ENCODE data around the gene ARFGEF3.
"Not testable (repeated sequence)": the region's sequence is repeated elsewhere in the genome, so short reads cannot be mapped to it uniquely, and the experiment has no call there.

The ARFGEF3 gene

DNA sequence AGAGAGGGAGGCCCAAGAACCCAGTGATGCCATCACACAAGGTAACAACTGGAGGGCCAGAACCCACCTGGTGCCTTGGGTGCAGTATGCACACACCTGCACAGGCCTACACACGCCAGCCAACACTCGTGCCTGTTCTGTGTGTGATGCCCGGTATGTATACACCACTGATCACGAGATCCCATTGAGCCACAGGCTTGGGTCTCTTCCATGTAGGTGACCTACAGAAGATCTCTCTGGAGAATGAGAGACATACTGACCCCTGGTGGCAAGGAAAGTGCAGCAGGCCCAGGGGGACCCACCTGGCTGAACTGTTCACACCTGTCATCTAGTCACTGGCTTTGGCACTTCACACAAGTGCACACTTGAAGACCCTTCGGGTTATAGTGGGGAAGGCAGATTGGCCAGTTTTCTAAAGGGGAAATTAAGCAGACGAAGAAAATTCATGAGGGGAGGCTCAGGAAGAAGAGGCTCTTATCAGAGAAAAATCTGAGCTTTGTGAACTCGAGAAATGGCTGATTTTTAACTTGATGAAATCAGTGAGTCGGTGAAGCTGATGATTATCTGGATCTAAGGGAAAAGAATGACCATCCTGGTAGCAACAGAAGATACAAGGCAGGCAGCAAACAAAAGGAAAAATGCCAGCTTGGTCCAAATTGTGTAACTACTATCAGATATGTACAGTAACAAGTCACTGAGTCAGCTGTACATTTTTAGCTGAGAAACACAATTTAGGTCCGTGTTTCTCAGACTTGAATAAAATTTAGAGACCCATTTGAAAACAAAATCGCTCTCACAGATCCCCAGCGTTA lies 125.6 kb downstream of the ARFGEF3 start:
- peak; percentile 59 for DNase-seq

DNA sequence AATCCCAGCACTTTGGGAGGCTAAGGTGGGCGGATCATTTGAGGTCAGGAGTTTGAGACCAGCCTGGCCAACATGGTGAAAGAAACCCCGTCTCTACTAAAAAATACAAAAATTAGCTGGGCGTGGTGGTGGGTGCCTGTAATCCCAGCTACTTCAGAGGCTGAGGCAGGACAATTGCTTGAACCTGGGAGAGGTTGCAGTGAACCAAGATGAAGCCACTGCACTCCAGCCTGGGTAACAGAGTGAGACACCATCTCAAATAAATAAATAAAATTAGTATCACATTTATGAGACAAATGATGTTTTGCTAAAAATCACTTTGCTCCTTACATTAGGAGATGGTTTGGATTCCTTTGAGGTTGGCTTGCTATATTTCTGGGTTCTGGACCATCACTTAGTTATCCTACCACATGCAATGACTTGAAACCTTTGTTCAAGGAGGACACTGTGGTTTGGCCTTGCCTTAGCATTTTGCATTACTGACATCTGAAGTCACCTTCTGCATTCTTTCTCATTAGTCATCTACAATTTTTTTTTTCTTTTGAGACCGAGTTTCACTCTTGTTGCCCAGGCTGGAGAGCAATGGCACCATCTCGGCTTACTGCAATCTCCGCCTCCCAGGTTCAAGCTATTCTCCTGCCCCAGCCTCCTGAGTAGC lies 126.8 kb downstream of the ARFGEF3 start:
- not testable (repeated sequence) for DNase-seq

DNA sequence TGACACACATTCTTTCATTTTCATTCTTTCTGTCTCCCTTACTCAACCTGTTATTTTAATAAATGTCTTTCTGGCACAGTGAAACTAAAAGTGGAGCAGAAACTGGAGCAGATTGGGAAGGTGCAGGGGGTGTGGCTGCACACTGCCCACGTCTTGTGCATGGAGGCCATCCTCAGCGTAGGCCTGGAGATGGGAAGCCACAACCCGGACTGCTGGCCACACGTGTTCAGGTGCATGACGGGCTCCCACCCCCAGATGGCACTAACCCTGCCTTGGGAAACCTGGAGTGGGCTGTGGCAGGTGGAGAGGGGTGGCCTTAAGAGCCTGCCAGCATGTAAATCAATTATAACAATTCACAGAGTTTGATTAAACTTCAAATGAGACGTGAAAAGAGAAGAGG lies 128.0 kb downstream of the ARFGEF3 start:
- DNase-seq, result peak; percentile 22

DNA sequence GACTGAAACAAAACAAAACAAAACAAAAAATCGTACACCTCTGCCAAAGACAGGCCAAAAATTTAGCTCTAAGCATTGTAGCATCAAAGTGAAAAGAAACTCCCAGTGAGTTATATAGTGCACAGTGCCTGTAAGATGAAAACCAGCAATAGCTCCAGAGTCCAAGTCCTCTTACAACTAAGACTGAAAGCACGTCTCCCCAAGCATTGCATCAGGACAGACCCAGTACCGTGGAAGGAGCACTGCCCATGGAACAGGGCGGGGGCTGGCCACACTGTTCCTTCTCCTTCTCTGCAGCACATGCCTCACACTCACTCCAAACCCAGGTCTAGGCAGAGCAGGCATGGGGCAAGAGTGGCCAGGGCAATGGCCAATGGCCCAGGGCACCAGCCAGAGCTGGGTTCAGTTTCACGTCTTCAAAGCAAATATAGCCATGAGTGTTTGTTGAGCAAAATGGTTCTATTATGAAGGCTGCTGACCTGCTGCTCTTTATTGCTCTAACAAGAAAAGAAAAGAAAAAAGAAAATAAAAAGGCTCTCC lies 128.8 kb downstream of the ARFGEF3 start:
- DNase-seq, result no peak

DNA sequence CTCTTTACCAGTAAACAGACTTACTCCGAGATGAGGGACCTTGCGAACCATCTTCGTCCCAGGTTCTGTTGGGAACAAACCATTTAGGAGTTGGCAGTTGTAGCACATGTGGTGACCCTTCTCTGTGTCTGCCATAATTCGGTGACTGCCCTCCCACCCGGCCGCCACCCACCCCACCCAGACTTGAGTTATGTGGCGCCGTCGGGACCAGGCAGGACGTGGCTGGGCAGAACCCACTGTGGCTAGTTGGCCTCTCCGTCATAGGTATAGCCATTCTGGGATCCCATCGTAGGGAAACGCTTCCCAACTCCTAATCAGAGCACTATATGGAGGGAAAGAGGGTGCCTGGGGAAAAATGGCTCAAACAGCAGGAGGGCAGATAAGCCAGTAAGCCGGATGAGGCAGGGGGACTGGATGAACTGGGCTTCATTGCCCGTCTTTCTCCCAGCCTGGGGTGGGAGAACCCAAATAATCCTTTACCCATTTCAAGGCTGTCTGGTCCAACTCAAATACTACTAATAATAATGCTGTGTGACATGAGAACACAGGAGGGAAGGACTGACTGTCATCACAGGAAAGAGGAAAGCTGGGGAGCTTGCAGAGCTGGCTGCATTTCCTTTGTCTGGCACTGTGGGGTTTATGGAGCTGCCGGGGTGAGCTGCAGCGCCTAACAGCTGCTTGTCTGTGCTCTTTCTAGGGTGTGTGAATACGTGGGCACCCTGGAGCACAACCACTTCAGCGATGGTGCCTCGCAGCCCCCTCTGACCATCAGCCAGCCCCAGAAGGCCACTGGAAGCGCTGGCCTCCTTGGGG lies 129.5 kb downstream of the ARFGEF3 start:
- no peak for DNase-seq

DNA sequence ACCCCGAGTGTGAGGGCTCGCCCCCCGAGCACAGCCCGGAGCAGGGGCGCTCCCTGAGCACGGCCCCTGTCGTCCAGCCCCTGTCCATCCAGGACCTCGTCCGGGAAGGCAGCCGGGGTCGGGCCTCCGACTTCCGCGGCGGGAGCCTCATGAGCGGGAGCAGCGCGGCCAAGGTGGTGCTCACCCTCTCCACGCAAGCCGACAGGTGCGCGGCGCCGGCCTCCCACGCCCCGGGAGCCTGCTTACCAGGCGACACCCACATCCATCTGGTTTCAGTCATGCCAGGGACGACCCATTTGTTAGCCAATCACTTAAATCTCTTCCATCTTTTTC lies 130.1 kb downstream of the ARFGEF3 start:
- DNase-seq, result no peak

DNA sequence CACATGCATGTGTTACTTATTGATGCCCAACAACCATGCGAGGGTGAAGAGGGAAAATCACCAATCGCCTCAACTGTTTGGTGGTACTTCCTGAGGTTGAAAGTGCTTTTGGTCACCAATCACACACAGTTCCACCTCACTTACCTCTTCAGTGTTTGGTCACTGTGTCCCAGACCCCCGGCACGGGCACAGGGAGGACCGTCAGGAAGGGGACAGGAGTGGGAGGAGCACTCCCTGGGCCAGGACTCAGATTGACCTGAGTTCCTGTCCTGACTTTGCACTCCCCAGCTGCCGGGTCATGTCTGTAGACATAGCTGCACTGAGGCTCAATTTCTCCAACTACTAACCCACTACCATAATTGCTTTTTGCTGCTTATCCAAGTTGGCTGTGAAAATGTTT lies 130.7 kb downstream of the ARFGEF3 start:
- DNase-seq, result no peak

DNA sequence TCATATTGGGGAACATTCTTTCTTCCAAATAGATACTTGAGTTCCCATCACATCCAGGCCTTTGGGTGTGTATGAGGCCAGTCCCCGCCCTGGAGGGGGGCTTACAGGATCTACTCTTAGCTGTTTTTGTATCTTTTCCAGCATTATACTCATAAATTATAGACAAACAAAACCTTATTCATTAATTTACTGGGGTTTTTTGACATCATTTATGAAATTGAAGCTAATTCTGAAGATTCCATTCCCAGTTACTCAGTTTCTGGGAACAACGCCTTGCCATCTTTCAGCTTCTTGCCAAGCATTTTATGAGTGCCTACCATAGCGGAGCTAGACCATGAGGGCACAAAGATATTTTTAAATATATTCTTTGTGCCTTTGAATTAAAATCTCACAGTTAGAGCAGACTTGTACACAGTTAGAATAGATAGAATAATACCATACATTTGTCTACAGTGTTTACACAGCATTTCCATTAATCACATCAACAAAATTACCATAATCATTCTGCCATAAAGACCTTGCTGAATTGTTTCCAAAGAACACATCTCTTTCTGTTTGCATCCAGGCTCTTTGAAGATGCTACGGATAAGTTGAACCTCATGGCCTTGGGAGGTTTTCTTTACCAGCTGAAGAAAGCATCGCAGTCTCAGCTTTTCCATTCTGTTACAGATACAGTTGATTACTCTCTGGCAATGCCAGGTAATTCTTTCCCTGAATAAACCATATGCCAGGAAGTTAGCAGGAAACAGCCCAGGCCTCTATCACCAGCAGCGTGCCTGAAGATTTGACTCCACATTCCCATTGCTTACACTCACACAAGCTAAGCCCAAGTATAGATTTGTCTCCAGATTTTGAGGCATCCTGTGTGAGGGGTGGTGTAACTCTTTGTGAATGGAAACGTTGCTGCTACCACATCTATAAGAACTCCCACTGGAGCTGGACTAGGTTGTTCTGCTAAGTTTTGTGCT lies 132.0 kb downstream of the ARFGEF3 start:
- no peak for DNase-seq

DNA sequence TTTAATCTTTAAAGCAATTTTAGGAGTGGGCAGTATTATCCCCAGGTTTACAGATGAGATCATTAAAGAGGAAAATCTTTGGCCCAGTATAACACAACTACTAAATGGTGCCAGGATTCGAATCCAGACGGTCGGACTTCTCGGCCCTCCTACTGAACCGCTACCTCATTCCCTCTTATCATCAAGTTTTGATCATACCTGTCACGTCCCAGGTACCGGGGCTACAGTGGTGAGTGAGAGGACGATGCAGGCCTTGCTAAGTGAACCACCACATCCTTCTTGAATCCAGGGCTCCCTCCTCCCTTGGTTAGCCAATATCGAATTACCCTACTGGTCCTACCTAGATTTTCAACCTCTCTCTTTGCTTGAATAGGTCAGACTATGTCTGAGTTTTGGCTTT lies 134.6 kb downstream of the ARFGEF3 start:
- DNase-seq, result no peak

DNA sequence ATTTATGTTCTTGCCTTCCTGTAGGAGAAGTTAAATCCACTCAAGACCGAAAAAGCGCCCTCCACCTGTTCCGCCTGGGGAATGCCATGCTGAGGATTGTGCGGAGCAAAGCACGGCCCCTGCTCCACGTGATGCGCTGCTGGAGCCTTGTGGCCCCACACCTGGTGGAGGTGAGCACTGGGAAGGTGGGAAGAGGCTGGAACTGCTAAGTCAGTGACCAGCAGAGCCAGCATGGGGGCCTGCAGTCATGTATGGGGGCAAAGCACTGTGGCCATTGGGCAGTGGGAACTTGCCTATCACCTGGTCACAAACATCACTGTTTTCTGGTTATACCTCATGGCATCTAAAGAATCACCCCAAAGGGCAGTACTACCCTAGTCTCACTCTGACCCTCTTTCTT lies 135.0 kb downstream of the ARFGEF3 start:
- no peak for DNase-seq

DNA sequence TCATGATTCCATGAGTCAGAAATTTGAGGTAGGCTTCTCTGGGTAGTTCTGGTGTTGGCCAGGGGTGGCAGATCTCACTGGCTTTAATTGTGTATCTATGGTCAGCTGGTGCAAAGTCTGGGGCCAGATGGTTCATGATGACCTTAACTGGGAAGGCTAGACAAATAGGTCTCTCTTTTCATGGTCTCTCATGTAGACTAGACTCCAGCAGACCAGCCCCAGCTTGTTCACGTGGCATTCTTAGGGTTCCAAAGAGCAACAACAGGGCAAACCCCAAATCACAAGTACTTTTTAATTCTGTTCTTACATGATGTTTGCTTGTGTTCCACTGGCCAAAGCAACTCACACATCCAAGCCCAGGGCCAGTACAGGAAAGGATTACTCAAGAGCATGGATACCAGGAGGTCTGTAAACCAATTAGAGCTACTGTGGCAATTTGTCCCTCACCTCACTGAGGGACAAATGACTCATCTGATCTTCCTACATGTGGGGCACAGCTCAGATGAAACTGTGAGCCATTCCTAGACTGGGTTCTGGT lies 136.1 kb downstream of the ARFGEF3 start:
- DNase-seq, result peak; percentile 7

DNA sequence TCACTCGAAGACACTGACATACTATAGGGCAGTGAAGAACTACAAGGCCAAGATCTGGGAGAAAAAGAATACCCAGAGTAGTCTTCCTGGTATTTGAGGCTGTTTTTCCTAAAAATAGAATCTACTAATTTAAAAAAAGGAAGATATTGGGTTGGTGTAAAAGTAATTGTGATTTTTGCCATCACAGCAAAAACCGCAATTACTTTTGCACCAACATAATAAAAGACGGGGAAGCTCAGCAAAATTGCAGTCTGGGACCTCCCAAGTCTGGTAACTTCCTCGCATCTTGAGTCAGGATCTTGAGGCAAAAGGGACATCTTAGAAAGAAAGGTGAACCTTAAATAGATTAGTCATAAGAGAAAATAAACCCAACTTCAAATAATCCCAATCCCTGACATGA lies 138.7 kb downstream of the ARFGEF3 start:
- DNase-seq, result no peak

DNA sequence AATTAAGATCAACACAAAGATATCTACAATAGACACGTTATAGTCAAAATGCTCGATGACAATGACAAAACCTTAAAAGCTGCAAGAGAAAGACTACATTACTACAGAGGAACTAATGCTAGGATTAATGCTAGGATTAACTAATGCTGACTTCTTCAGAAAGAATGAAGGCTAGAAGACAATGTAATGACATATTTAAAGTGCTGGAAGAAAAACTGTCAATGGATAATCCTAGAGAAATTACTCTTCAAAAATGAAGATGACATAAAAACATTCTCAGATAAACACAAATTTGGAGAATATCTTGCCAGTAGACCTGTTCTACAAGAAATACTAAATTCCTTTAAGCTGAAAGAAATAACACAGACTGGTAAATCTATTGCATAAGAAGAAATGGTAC lies 140.8 kb downstream of the ARFGEF3 start:
- no peak for DNase-seq

DNA sequence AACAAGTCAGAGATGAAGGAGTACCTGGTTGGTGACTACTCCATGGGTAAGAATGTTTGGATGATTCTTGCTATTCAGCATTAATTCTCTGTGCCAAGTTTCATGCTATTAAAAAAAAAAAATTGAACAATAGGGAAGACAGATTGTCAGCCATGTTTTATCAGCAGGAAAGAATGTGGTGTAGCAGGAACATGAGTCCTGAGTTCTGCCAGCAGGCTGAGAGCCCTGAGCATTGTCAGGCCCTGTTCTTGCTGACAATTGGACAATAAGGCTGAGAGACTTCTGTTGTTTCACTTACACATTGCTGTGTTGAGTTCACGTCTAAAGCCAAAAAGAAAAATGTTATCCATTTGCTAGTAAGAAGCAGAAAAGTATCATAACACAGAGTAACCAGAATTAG lies 145.6 kb downstream of the ARFGEF3 start:
- no peak for DNase-seq

DNA sequence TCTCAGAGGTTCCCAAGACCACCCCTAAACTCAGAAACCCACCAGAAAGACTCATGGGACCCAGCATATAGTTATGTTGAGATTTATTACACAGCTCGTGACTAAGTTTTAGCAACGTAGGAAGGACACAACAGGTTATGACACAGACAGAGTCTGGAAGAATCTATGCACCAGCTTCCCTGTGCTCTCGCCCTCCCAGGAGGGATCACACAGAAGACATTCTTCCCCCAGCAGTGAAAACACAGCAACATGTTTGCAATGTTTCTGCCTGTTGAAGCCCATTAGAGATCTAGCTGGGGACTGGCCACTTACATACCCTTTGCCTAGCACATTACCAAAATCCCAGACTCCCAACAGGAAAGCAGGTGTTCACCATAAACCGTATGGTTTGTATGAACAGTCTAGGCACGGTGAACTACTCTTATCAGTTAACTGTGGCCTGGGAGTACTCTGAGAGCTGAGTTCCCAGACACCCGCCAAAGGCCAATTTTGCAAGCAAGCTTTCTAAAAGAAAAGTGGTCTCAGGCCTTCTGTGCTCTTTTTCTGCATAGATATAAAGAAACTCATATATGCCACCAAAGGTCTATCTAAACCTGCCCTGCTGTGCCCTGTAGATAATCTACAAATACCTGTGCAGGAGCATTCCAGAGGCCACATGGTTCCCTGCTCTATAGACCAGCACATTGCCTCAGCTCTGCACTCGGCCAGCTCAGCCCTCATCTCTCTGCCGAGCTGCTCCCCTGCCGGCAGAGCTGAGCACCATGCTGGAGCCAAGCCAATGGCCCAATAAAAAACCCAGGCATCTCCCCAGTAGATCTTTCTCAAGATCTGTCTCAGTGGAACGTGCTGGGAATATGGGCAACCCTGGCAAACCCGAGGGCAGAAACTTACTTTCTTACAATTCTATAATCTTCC lies 146.3 kb downstream of the ARFGEF3 start:
- no peak for DNase-seq

DNA sequence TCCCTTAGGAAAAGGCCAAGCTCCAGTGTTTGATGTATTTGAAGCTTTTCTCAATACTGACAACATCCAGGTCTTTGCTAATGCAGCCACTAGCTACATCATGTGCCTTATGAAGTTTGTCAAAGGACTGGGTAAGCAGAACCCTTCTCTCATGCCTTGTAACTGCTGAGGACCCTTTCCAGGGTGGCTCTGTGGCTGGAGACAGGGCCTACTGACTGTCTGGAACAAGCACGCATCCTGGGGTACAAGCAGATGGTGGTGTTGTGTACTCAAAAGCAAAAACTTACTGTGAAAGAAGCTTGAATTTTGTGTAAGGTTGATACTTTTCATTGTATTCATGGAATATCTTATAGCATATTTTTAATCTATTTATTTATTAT lies 147.0 kb downstream of the ARFGEF3 start:
- no peak for DNase-seq

DNA sequence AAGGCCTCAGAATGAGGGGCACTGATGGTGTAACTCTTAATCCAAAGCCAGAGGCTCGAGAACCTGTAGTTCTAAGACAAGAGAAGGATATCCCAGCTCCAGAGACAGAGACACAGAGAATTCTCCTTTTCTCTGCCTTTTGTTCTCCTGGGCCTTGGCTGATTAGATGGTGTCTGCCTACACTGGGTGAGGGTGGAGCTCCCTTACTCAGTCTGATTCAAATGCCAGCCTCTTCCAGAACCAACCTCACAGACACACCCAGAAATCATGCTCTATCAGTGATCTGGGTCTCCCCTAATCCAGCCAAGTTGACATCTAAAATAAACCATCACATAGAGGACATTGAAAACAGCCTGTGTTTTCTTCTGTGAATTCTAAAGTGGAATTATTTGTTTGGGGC lies 148.0 kb downstream of the ARFGEF3 start:
- no peak for DNase-seq

DNA sequence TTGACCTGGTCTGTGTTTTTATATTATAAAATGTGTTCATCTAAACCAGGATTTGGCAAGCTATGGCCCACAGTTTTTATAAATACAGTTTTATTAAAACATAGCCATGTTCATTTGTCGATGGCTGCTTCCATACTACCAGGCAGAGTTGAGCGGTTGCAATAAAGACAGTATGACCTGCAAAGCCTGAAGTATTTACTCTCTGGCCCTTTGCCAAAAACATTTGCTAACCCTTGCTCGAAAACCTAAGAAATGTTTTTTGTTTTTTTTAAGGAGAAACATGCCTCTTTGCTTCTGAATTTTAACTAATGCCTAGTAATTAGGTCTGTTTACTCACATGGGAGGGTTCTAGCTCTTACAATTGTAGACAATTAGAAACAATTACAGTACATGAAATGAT lies 148.6 kb downstream of the ARFGEF3 start:
- no peak for DNase-seq

DNA sequence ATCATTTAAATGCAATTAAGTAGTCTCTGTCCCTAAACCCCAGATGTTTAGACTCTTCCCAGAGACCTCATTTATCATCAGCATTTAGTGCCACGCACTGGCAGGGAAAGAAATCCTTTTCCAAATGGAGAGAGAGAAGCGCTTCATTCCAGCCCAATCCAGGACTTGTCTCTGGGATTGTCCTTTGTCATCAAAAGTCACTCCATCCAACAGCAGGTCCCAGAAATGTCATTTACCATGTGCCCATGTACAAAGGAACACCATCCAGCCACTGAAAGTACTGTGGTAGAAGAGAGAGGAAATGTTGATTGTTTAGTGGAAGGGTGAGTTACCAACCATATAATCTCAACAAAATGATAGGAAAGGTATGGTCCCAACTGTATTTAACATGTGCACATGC lies 149.1 kb downstream of the ARFGEF3 start:
- DNase-seq, result no peak

DNA sequence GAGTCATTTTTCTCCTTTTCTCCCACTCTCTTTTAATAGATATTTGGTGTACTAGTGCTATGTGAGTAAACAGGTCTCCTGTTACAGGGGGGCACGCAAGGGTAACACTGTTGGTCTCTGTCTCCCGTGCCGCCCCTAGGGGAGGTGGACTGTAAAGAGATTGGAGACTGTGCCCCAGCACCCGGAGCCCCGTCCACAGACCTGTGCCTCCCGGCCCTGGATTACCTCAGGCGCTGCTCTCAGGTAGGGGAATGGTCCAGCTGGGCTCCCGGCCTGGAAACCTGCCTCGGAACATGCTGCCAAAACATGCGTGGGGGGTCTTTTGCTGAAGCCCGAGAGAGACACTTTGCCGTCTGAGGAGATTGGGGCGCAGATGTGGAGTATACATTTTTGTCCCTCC lies 149.5 kb downstream of the ARFGEF3 start:
- DNase-seq, result no peak

DNA sequence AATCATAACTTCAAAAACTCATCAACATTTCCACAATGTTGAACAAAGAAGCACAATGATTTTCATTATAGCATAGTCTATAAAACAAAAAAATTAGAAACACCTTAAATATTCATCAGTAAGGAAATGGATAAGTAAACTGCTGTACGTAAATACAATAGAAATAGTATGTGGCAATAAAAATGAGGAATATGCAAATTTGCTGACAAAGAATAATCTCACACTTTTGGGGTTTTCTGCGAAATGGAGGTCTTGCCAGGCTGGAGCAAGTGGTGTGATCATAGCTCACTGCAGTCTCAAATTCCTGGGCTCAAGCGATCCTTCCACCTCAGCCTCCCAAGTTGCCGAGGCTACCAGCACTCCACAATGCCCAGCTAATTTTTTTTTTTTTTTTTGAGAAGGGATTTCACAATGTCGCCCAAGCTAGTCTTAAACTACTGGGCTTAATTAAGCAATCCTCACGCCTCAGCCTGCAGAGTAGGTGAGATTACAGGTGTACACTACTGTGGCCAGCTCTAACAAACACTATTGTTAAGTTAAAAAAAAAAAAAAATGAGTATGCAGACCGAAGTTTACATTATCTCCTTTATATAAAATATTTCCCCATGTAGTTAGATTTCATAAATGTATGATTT lies 157.1 kb downstream of the ARFGEF3 start:
- no peak for DNase-seq
